HCT116 (cell line): ENCODE results near the gene APOOL. TPM values are rescaled to one million over a fixed set of nuclear protein-coding genes. Genes with fewer than 3 reads are reported as not detected.

ENCODE experiments used
- ATAC-seq: fragments of 200-7000 bp; cut with Tn5 transposase; 2 replicates; pipeline ENCODE4 v1.9.1; 2020; ENCODE audit warnings: mild to moderate bottlenecking, moderate library complexity
- BruUV-seq: library from RNA; stranded (reverse); fragments of 400-500 nt; replicated peaks from 2 replicates; lab custom pipeline; 2021; lab: Mats Ljungman, UMichigan
- CTCF ChIA-PET: fragments of 300-600 bp; sonication (Branson Sonifier 250); formaldehyde crosslinking; loops from one replicate; lab custom pipeline; 2021; ENCODE audit warnings: antibody characterized with exemption; lab: Charles Lee
- POLR2A ChIA-PET: fragments of 300-600, 350-600 bp; sonication (Branson Sonifier 250); formaldehyde crosslinking; loops from one replicate; lab custom pipeline; 2021; ENCODE audit warnings: antibody characterized with exemption; lab: Charles Lee
- RAD21 ChIA-PET, 2 experiments: fragments of 300-600 bp; sonication (Branson Sonifier 250); formaldehyde crosslinking; loops; one replicate each; lab custom pipeline; 2023; ENCODE audit warnings: low total read pairs in 2 of 2; ENCODE audit not compliant: uncharacterized antibody in 2 of 2, unreplicated experiment in 2 of 2, low non-redundant PET in 1 of 2; lab: Charles Lee
- DNase-seq: peaks from one replicate; pipeline ENCODE4 v3.0.0-alpha.2; 2010; ENCODE audit warnings: low read depth, low spot score
- H2AFZ ChIP-seq: fragments of 200-600 bp; shearing (Covaris generic), sonication (generic); 2 replicates; pipeline ENCODE4 v1.6.1; 2017; ENCODE audit warnings: low read depth, mixed run types, mixed read lengths, antibody characterized with exemption, low read length; ENCODE audit not compliant: poor library complexity, severe bottlenecking
- H3K27ac ChIP-seq: 2 replicates; pipeline ENCODE4 v1.5.1; 2012; ENCODE audit warnings: low read depth, low read length
- H3K27me3 ChIP-seq: fragments of 200-600 bp; sonication (generic); 2 replicates; pipeline ENCODE4 v1.6.1; 2016; ENCODE audit warnings: mixed run types, low read length, mixed read lengths; ENCODE audit not compliant: insufficient read depth
- H3K36me3 ChIP-seq, 2 experiments: fragments of 200-500 bp in 1 of 2; fragments of 200-600 bp in 1 of 2; sonication (Bioruptor generic) in 1 of 2; sonication (generic) in 1 of 2; 2 replicates each; pipeline versions ENCODE4 v1.5.1 to v1.6.1; 2014 to 2016; ENCODE audit warnings: low read length in 2 of 2, inconsistent platforms in 1 of 2, mixed read lengths in 1 of 2, mixed run types in 1 of 2; ENCODE audit not compliant: insufficient read depth in 2 of 2, control insufficient read depth in 1 of 2
- H3K4me1 ChIP-seq, 2 experiments: fragments of 200-600 bp in 1 of 2; sonication (generic) in 1 of 2; 2 replicates each; pipeline versions ENCODE4 v1.5.1 to v1.6.1; 2012 to 2017; ENCODE audit warnings: low read length in 2 of 2, inconsistent platforms in 1 of 2, mild to moderate bottlenecking in 1 of 2, mixed read lengths in 1 of 2, mixed run types in 1 of 2, moderate library complexity in 1 of 2; ENCODE audit not compliant: insufficient read depth in 2 of 2, control insufficient read depth in 1 of 2
- H3K4me2 ChIP-seq: fragments of 200-600 bp; sonication (generic); 2 replicates; pipeline ENCODE4 v1.6.1; 2017; ENCODE audit warnings: mixed run types, low read length, mixed read lengths
- H3K4me3 ChIP-seq, 2 experiments: fragments of 200-600 bp in 1 of 2; sonication (generic) in 1 of 2; replicated peaks in 1 of 2; 2 replicates each; pipeline ENCODE4 v1.5.1; 2011 to 2016; ENCODE audit warnings: low read length in 2 of 2, control low read depth in 1 of 2, low read depth in 1 of 2, mild to moderate bottlenecking in 1 of 2, mixed read lengths in 1 of 2, mixed run types in 1 of 2
- H3K79me2 ChIP-seq: fragments of 200-600 bp; sonication (generic); 2 replicates; pipeline ENCODE4 v1.6.1; 2017; ENCODE audit warnings: mild to moderate bottlenecking, mixed run types, low read length, moderate library complexity, mixed read lengths; ENCODE audit not compliant: insufficient read depth
- H3K9ac ChIP-seq: fragments of 200-600 bp; sonication (generic); 2 replicates; pipeline ENCODE4 v1.6.1; 2016; ENCODE audit warnings: low read length, mixed read lengths
- H3K9me2 ChIP-seq: fragments of 200-600 bp; sonication (generic), shearing (Covaris generic); 2 replicates; pipeline ENCODE4 v1.6.1; 2017; ENCODE audit warnings: mixed run types, mild to moderate bottlenecking, moderate library complexity; ENCODE audit not compliant: insufficient read depth
- H3K9me3 ChIP-seq, 2 experiments: fragments of 200-500 bp in 1 of 2; fragments of 200-600 bp in 1 of 2; sonication (Bioruptor generic) in 1 of 2; sonication (generic) in 1 of 2; 2 replicates each; pipeline ENCODE4 v1.6.1; 2014 to 2017; ENCODE audit warnings: low read length in 2 of 2, mixed read lengths in 2 of 2, inconsistent platforms in 1 of 2, low read depth in 1 of 2, mild to moderate bottlenecking in 1 of 2, mixed run types in 1 of 2, moderate library complexity in 1 of 2; ENCODE audit not compliant: control insufficient read depth in 1 of 2, insufficient read depth in 1 of 2
- H4K20me1 ChIP-seq: fragments of 200-600 bp; sonication (generic), shearing (Covaris generic); 2 replicates; pipeline ENCODE4 v1.6.1; 2017; ENCODE audit warnings: mixed run types, mild to moderate bottlenecking, moderate library complexity; ENCODE audit not compliant: insufficient read depth
- CBX3 ChIP-seq: IDR thresholded peaks from 2 replicates; pipeline ENCODE4 v1.6.1; 2012; ENCODE audit warnings: low read depth
- CEBPB ChIP-seq: IDR thresholded peaks from 2 replicates; pipeline ENCODE4 v1.6.1; 2012; ENCODE audit warnings: low read depth
- CTCF ChIP-seq, 3 experiments: fragments of 200-600 bp in 1 of 3; sonication (generic) in 1 of 3; IDR thresholded peaks in 2 of 3; conservative IDR thresholded peaks in 1 of 3; 2 replicates each; pipeline ENCODE4 v1.5.1; 2012 to 2017; ENCODE audit warnings: low read depth in 2 of 3, low read length in 2 of 3, antibody characterized with exemption in 1 of 3, borderline replicate concordance in 1 of 3, control low read depth in 1 of 3, mild to moderate bottlenecking in 1 of 3, mixed read lengths in 1 of 3, mixed run types in 1 of 3, moderate library complexity in 1 of 3; ENCODE audit not compliant: insufficient read depth in 1 of 3
- EGR1 ChIP-seq: IDR thresholded peaks from 2 replicates; pipeline ENCODE4 v1.6.1; 2012; ENCODE audit warnings: low read depth
- ELF1 ChIP-seq: IDR thresholded peaks from 2 replicates; pipeline ENCODE4 v1.6.1; 2012; ENCODE audit warnings: low read depth, borderline replicate concordance
- EZH2 ChIP-seq: fragments of 200-600 bp; sonication (generic); IDR thresholded peaks from 2 replicates; pipeline ENCODE4 v1.6.1; 2017; ENCODE audit warnings: antibody characterized with exemption, mixed run types
- FOSL1 ChIP-seq: IDR thresholded peaks from 2 replicates; pipeline ENCODE4 v1.6.1; 2012; ENCODE audit warnings: low read depth
- JUND ChIP-seq: IDR thresholded peaks from 2 replicates; pipeline ENCODE4 v1.6.1; 2012
- REST ChIP-seq: IDR thresholded peaks from 2 replicates; pipeline ENCODE4 v1.6.1; 2012; ENCODE audit warnings: low read depth
- SIN3A ChIP-seq: IDR thresholded peaks from 2 replicates; pipeline ENCODE4 v1.6.1; 2012; ENCODE audit warnings: low read depth
- SP1 ChIP-seq: IDR thresholded peaks from 2 replicates; pipeline ENCODE4 v1.6.1; 2012; ENCODE audit warnings: low read depth
- SRF ChIP-seq: IDR thresholded peaks from 2 replicates; pipeline ENCODE4 v1.6.1; 2012; ENCODE audit warnings: low read depth
- YY1 ChIP-seq: IDR thresholded peaks from 2 replicates; pipeline ENCODE4 v1.6.1; 2011; ENCODE audit warnings: low read length, low read depth, moderate library complexity, mild to moderate bottlenecking; ENCODE audit not compliant: insufficient replicate concordance; ENCODE audit errors: extremely low read depth
- ZFX ChIP-seq: fragments of 450-650 bp; IDR thresholded peaks from 2 replicates; pipeline ENCODE4 v1.6.1; 2017
- intact Hi-C: fragments of 100-400 bp; cut with micrococcal nuclease; formaldehyde crosslinking; loops from 2 replicates; pipeline ENCODE4 v1.10.0; 2022
- total RNA-seq: library from RNA; stranded (reverse); gene quantifications from one replicate; pipeline ENCODE4 v1.2.1, GENCODE V29; 2021; ENCODE audit not compliant: unreplicated experiment
- TF ChIP-seq, protein P1 (sequence below): IDR thresholded peaks from 2 replicates; pipeline ENCODE4 v1.6.1; 2012
- TF ChIP-seq, protein P2 (sequence below): IDR thresholded peaks from 2 replicates; pipeline ENCODE4 v1.6.1; 2011; ENCODE audit warnings: mild to moderate bottlenecking, low read length, moderate library complexity; ENCODE audit not compliant: insufficient replicate concordance; ENCODE audit errors: extremely low read depth
- TF ChIP-seq, protein P3 (sequence below): IDR thresholded peaks from 2 replicates; pipeline ENCODE4 v1.6.1; 2012

The APOOL gene
- total RNA-seq, 1 experiment from 2014 or later = 24.5 TPM

DNA sequence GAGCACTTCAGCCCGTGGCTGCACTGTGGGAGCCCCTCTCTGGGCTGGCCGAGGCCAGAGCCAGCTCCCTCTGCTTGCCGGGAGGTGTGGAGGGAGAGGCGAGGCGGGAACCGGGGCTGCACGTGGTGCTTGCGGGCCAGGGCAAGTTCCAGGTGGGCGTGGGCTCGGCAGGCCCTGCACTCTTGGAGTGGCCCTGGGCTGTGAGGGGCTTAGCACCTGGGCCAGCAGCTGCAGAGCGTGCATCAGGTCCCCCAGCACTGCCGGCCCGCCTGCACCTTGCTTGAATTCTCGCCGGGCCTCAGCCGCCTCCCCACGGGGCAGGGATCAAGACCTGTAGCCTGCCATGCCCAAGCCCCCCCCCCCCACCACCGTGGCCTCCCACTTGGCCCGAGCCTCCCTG lies 28.9 kb upstream of the APOOL start:
- Histone ChIP-seq H3K4me2 (no peak overlapping the region), H4K20me1 (no peaks in the 10 kb centered on the region), H2AFZ (no peak overlapping the region), H3K27ac (no peak overlapping the region), H3K9ac (no peak overlapping the region), H3K4me1 (no peaks in the 10 kb centered on the region), H3K4me3 (no peak overlapping the region), H3K79me2 (no peaks in the 10 kb centered on the region), H3K27me3 (no peaks in the 10 kb centered on the region), H3K36me3 (no peaks in the 10 kb centered on the region), H3K9me2 (no peaks in the 10 kb centered on the region), H3K9me3 (no peaks in the 10 kb centered on the region)
- TF ChIP-seq, protein P1, sequence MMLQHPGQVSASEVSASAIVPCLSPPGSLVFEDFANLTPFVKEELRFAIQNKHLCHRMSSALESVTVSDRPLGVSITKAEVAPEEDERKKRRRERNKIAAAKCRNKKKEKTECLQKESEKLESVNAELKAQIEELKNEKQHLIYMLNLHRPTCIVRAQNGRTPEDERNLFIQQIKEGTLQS = no peak
- TF ChIP-seq JUND (no peak), ELF1 (no peak), SRF (no peak), SP1 (no peak), EGR1 (no peak), CTCF (IDR thresholded peaks at IDR 0.05 in 2 of 3, conservative IDR thresholded peaks at IDR 0.05 in 1 of 3; ENCODE audit: borderline replicate concordance in 1 of 3, insufficient read depth in 1 of 3, low read depth in 2 of 3, low read length in 2 of 3) (no peak), CEBPB (no peak), SIN3A (no peak), REST (no peak), YY1 (no peak), ZFX (no peak), CBX3 (no peak), FOSL1 (no peak), EZH2 (no peak)
- TF ChIP-seq, protein P2, sequence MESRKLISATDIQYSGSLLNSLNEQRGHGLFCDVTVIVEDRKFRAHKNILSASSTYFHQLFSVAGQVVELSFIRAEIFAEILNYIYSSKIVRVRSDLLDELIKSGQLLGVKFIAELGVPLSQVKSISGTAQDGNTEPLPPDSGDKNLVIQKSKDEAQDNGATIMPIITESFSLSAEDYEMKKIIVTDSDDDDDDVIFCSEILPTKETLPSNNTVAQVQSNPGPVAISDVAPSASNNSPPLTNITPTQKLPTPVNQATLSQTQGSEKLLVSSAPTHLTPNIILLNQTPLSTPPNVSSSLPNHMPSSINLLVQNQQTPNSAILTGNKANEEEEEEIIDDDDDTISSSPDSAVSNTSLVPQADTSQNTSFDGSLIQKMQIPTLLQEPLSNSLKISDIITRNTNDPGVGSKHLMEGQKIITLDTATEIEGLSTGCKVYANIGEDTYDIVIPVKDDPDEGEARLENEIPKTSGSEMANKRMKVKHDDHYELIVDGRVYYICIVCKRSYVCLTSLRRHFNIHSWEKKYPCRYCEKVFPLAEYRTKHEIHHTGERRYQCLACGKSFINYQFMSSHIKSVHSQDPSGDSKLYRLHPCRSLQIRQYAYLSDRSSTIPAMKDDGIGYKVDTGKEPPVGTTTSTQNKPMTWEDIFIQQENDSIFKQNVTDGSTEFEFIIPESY = no peak
- TF ChIP-seq, protein P3, sequence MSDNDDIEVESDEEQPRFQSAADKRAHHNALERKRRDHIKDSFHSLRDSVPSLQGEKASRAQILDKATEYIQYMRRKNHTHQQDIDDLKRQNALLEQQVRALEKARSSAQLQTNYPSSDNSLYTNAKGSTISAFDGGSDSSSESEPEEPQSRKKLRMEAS = no peak
- ChIA-PET CTCF (no interaction called here), RAD21 (no interaction called here), POLR2A (no interaction called here)
- DNase-seq = no peak
- no TSS peak for BruUV-seq
- intact Hi-C loops = no loop called here
- no peak for ATAC-seq
